CD14-positive monocyte (primary cell): ENCODE measurements around the gene FEM1A. TPM values are rescaled to one million over a fixed set of nuclear protein-coding genes. Genes with fewer than 3 reads are reported as not detected.

Experiments
- DNase-seq, 3 donors: peaks; one replicate each; pipeline ENCODE4 v3.0.0-alpha.2; 2011 to 2022
- H2AFZ ChIP-seq: 2 replicates; pipeline ENCODE4 v1.6.0; 2012; ENCODE audit warnings: mild to moderate bottlenecking, low read depth, low read length, inconsistent platforms; ENCODE audit not compliant: insufficient read depth, poor library complexity, severe bottlenecking
- H3K27ac ChIP-seq, 2 donors: 1 replicate in 1 of 2; 2 replicates in 1 of 2; pipeline ENCODE4 v1.5.1; 2012 to 2013; ENCODE audit warnings: low read length in 2 of 2, control low read depth in 1 of 2, inconsistent platforms in 1 of 2, low read depth in 1 of 2, mild to moderate bottlenecking in 1 of 2
- H3K27me3 ChIP-seq, 2 donors: one replicate each; pipeline versions ENCODE4 v1.6.0 to v1.6.1; 2011 to 2013; ENCODE audit warnings: low read length in 2 of 2; ENCODE audit not compliant: control insufficient read depth in 2 of 2, insufficient read depth in 2 of 2
- H3K36me3 ChIP-seq, 2 donors: replicated peaks in 1 of 2; 1 replicate in 1 of 2; 2 replicates in 1 of 2; pipeline versions ENCODE4 v1.5.1 to v1.6.1; 2012 to 2013; ENCODE audit warnings: low read length in 2 of 2, control low read depth in 1 of 2, inconsistent platforms in 1 of 2, mild to moderate bottlenecking in 1 of 2; ENCODE audit not compliant: insufficient read depth in 2 of 2, control insufficient read depth in 1 of 2
- H3K4me1 ChIP-seq, 2 donors: 1 replicate in 1 of 2; 2 replicates in 1 of 2; pipeline versions ENCODE4 v1.5.1 to v1.6.1; 2012 to 2013; ENCODE audit warnings: low read length in 2 of 2, control low read depth in 1 of 2, inconsistent platforms in 1 of 2, mild to moderate bottlenecking in 1 of 2, moderate library complexity in 1 of 2; ENCODE audit not compliant: insufficient read depth in 2 of 2, control insufficient read depth in 1 of 2
- H3K4me2 ChIP-seq: replicated peaks from 2 replicates; pipeline ENCODE3; 2012; ENCODE audit warnings: low read length, moderate library complexity, mild to moderate bottlenecking; ENCODE audit not compliant: poor library complexity, severe bottlenecking; ENCODE audit errors: extremely low read depth
- H3K4me3 ChIP-seq, 3 experiments: fragments of 200-600 bp in 1 of 3; sonication (generic) in 1 of 3; replicated peaks in 1 of 3; 1 replicate in 2 of 3; 2 replicates in 1 of 3; pipeline ENCODE4 v1.5.1; 2011 to 2013; ENCODE audit warnings: low read length in 3 of 3, mild to moderate bottlenecking in 3 of 3, control low read depth in 2 of 3, low read depth in 2 of 3, inconsistent platforms in 1 of 3, moderate library complexity in 1 of 3
- H3K79me2 ChIP-seq: 2 replicates; pipeline ENCODE4 v1.6.0; 2012; ENCODE audit warnings: mild to moderate bottlenecking, control low read depth, inconsistent platforms, low read length, moderate library complexity; ENCODE audit not compliant: insufficient read depth
- H3K9ac ChIP-seq: 2 replicates; pipeline ENCODE4 v1.6.0; 2017; ENCODE audit warnings: low read length, mild to moderate bottlenecking; ENCODE audit not compliant: insufficient read depth, poor library complexity, severe bottlenecking
- H3K9me3 ChIP-seq, 2 donors: replicated peaks in 1 of 2; 1 replicate in 1 of 2; 2 replicates in 1 of 2; pipeline versions ENCODE4 v1.5.1 to v1.6.1; 2012 to 2013; ENCODE audit warnings: low read length in 2 of 2, control low read depth in 1 of 2; ENCODE audit not compliant: control insufficient read depth in 1 of 2, insufficient read depth in 1 of 2
- H4K20me1 ChIP-seq: 2 replicates; pipeline ENCODE4 v1.6.0; 2012; ENCODE audit warnings: mild to moderate bottlenecking, low read length, control low read depth, moderate library complexity; ENCODE audit not compliant: insufficient read depth
- H3K27ac Mint-ChIP-seq, 7 donors: one replicate each; pipeline ENCODE4 v1.8.0; 2020; ENCODE audit warnings: mild to moderate bottlenecking in 7 of 7, mixed read lengths in 7 of 7, moderate library complexity in 6 of 7, inconsistent platforms in 2 of 7
- H3K27me3 Mint-ChIP-seq, 3 donors: one replicate each; pipeline ENCODE4 v1.8.0; 2021 to 2022; ENCODE audit warnings: low read depth in 3 of 3, mild to moderate bottlenecking in 3 of 3, mixed read lengths in 3 of 3, moderate library complexity in 3 of 3, inconsistent platforms in 1 of 3
- H3K36me3 Mint-ChIP-seq, 2 donors: one replicate each; pipeline ENCODE4 v1.8.0; 2020; ENCODE audit warnings: mixed read lengths in 2 of 2, inconsistent platforms in 1 of 2, mild to moderate bottlenecking in 1 of 2
- H3K4me1 Mint-ChIP-seq: one replicate; pipeline ENCODE4 v1.8.0; 2020; ENCODE audit warnings: mild to moderate bottlenecking, mixed read lengths
- H3K4me3 Mint-ChIP-seq, 2 donors: one replicate each; pipeline ENCODE4 v1.8.0; 2020; ENCODE audit warnings: mild to moderate bottlenecking in 2 of 2, mixed read lengths in 2 of 2, moderate library complexity in 1 of 2
- H3K9me3 Mint-ChIP-seq, 7 donors: one replicate each; pipeline ENCODE4 v1.8.0; 2020 to 2022; ENCODE audit warnings: mixed read lengths in 7 of 7, mild to moderate bottlenecking in 6 of 7, moderate library complexity in 6 of 7, inconsistent platforms in 2 of 7
- CTCF ChIP-seq: fragments of 200-600 bp; IDR thresholded peaks from one replicate; pipeline ENCODE4 v1.8.0; 2022; ENCODE audit warnings: antibody characterized with exemption, mild to moderate bottlenecking
- WGBS: methylation state at CpG from one replicate; pipeline ENCODE4 v1.1.5; 2013; ENCODE audit warnings: missing lambda C conversion rate; ENCODE audit not compliant: insufficient coverage; 5-methylcytosine and 5-hydroxymethylcytosine counted together
- intact Hi-C, 2 donors: fragments of 100-400 bp; cut with micrococcal nuclease; formaldehyde crosslinking; loops; one replicate each; pipeline versions ENCODE4 v1.15.0 to v1.15.1; 2023
- polyA plus RNA-seq, 3 donors: library from polyadenylated mRNA; depleted of rRNA in 1 of 3; unstranded in 2 of 3; stranded (reverse) in 1 of 3; fragments of 300-500 nt in 2 of 3; fragments of >200 nt in 1 of 3; fragmentation: Illumina TruSeq in 2 of 3; gene quantifications; 1 replicate in 2 of 3; 2 replicates in 1 of 3; pipeline ENCODE4 v1.2.3, GENCODE V29; 2012 to 2021

Gene FEM1A
- polyA plus RNA-seq, 3 donors: 2.1 to 4.2 (median 2.4) TPM

DNA sequence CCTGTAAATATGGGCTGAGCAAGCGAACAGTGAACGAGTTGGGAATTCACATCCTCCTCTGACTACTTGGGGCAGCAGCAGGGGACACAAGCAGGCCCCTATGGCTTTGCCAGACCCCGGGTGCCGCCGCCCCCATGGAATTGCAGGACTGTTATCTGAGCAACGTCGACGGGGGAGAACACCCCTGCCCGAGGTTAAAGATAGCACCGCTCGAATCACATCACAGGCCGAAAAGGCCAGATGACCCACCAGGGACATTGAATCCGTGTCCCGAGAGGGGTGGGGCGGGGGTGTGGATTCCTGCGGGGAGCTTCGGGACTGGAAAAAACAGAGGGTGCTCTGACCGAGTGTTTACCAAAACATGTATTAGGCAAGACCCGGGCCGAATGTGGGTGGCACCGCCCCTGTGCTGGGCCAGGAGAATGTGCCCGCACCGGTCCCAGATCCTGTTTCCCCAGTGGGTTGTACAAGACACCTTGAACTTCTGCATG, 9.1 kb downstream of the FEM1A start:
- no peak overlapping the region for H3K27ac Mint-ChIP-seq
- Histone ChIP-seq H3K79me2 (peaks cover 11% of the 10 kb centered on the region), H3K4me1 (peaks cover 0 to 6% of the 10 kb centered on the region in 2 donors), H3K9me3 (no peaks in the 10 kb centered on the region), H3K36me3 (peaks cover 8 to 16% of the 10 kb centered on the region in 2 donors), H3K4me2 (no peak overlapping the region), H3K27ac (no peak overlapping the region), H3K27me3 (no peaks in the 10 kb centered on the region), H2AFZ (no peak overlapping the region), H3K9ac (no peak overlapping the region), H4K20me1 (peaks cover 12% of the 10 kb centered on the region), H3K4me3 (no peak overlapping the region)
- TF ChIP-seq CTCF: no peak
- intact Hi-C loops: loop anchor here in 1 of 2 donors (10.0 kb wide), 2 partner anchors 164 to 224 kb away; partner anchors contain the start of gene KDM4B
- DNase-seq: no peak
- peaks cover 0 to 2% (median 2%) of the 10 kb centered on the region in 3 donors for H3K27me3 Mint-ChIP-seq
- H3K4me1 Mint-ChIP-seq: peaks cover 6% of the 10 kb centered on the region
- H3K4me3 Mint-ChIP-seq: no peak overlapping the region
- no peaks in the 10 kb centered on the region for H3K9me3 Mint-ChIP-seq
- H3K36me3 Mint-ChIP-seq: peaks cover 7 to 32% of the 10 kb centered on the region in 2 donors
- WGBS: 89% methylated on average over 21 of the region's 23 CpGs

- intact Hi-C loops: loop anchor here in 1 of 2 donors (10.0 kb wide), 2 partner anchors 164 to 224 kb away; partner anchors contain the start of gene KDM4B
- no peak overlapping the region for H3K4me2 ChIP-seq
These were observed 9.6 kb downstream of the FEM1A start for GRCh38 chr19:4801085-4801619.

More at GRCh38 chr19:4801085-4801619, 9.6 kb downstream of the FEM1A start:
- Histone ChIP-seq H4K20me1 (peaks cover 11% of the 10 kb centered on the region), H3K36me3 (peaks cover 8 to 13% of the 10 kb centered on the region in 2 donors), H3K79me2 (peaks cover 6% of the 10 kb centered on the region), H3K4me3 (no peak overlapping the region), H3K4me1 (peaks cover 2 to 8% of the 10 kb centered on the region in 2 donors), H3K9me3 (no peaks in the 10 kb centered on the region), H3K27ac (no peak overlapping the region), H2AFZ (no peak overlapping the region), H3K27me3 (no peaks in the 10 kb centered on the region), H3K9ac (no peak overlapping the region)
- no peak for TF ChIP-seq CTCF
- H3K4me1 Mint-ChIP-seq: peaks cover 7% of the 10 kb centered on the region
- DNase-seq: no peak
- no peaks in the 10 kb centered on the region for H3K9me3 Mint-ChIP-seq
- no peak overlapping the region for H3K4me3 Mint-ChIP-seq
- no peak overlapping the region for H3K27ac Mint-ChIP-seq
- peaks cover 0 to 2% (median 2%) of the 10 kb centered on the region in 3 donors for H3K27me3 Mint-ChIP-seq
- H3K36me3 Mint-ChIP-seq: peaks cover 7 to 27% of the 10 kb centered on the region in 2 donors
- no CpG with 5 or more reads among the region's 3 CpGs for WGBS
